Measurements from ENCODE around the gene IFITM1. TPM values are rescaled to one million over a fixed set of nuclear protein-coding genes. Genes with fewer than 3 reads are reported as not detected.
"Not testable (repeated sequence)": the region's sequence is repeated elsewhere in the genome, so short reads cannot be mapped to it uniquely, and the experiment has no call there.

Gene IFITM1
- total and polyA plus RNA-seq, 4 donors: 12.6 to 113 (median 66.7) TPM

DNA sequence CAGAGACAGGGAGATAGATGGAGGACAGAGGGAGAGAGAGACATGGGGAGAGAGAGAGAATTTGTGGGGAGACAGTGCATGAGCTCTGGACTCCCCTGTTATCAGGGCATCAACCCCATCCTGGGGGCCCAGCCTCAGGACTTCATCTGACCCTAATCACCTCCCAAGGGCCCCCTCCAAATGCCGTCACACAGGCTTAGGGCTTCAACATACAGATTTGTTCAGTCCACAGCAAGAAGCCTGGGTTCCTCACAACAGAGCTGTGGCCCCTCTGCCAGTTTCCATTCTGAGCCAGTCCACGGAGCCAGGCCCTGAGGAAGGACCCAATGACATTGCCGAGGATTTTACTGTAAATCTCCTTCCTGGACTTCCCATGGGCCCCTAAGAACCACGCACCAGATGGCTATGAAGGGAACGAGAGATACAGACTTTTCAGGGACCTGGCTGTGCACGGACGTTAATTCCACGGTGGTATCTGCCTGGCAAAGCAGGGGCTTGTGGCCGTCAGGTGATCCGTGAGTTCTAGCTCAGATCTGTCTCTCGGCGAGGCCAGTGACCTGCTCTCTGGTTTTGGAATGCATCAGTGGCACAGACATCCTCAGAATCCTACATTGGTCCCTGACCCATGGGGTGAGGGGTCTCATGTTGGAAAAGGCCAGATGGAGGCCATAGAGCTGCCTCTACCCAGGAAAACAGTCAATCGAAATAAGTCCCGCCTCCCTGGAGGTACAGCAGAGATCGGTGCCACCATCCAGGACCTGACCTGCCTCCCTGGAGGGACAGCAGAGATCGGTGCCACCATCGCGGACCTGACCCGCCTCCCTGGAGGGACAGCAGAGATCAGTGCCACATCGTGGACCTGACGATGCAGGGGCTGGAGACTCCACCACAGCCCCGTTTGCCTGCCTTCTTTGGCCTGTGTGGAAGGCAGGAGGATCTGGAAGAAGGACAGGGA, 46.8 kb downstream of the IFITM1 start:
- peaks cover 0 to 6% (median 0%) of the 10 kb centered on the region in 4 donors for H3K9me3 ChIP-seq (ENCODE audit: control insufficient read depth in 4 of 4, low read length in 3 of 4)
- H3K36me3 ChIP-seq (ENCODE audit: control insufficient read depth in 4 of 4, insufficient read depth in 3 of 4, low read depth in 1 of 4, low read length in 3 of 4): no peaks in the 10 kb centered on the region
- TF ChIP-seq, protein P1, sequence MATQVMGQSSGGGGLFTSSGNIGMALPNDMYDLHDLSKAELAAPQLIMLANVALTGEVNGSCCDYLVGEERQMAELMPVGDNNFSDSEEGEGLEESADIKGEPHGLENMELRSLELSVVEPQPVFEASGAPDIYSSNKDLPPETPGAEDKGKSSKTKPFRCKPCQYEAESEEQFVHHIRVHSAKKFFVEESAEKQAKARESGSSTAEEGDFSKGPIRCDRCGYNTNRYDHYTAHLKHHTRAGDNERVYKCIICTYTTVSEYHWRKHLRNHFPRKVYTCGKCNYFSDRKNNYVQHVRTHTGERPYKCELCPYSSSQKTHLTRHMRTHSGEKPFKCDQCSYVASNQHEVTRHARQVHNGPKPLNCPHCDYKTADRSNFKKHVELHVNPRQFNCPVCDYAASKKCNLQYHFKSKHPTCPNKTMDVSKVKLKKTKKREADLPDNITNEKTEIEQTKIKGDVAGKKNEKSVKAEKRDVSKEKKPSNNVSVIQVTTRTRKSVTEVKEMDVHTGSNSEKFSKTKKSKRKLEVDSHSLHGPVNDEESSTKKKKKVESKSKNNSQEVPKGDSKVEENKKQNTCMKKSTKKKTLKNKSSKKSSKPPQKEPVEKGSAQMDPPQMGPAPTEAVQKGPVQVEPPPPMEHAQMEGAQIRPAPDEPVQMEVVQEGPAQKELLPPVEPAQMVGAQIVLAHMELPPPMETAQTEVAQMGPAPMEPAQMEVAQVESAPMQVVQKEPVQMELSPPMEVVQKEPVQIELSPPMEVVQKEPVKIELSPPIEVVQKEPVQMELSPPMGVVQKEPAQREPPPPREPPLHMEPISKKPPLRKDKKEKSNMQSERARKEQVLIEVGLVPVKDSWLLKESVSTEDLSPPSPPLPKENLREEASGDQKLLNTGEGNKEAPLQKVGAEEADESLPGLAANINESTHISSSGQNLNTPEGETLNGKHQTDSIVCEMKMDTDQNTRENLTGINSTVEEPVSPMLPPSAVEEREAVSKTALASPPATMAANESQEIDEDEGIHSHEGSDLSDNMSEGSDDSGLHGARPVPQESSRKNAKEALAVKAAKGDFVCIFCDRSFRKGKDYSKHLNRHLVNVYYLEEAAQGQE (IDR thresholded peaks at IDR 0.05): no peak
- TF ChIP-seq HNF4G (IDR thresholded peaks at IDR 0.05) (no peak), JUND (IDR thresholded peaks at IDR 0.05) (no peak), YY1 (IDR thresholded peaks at IDR 0.05) (no peak), EGR1 (IDR thresholded peaks at IDR 0.05; ENCODE audit: low read depth in 2 of 2) (no peak), HNF4A (conservative IDR thresholded peaks at IDR 0.05) (no peak), RXRA (IDR thresholded peaks at IDR 0.05) (no peak), TAF1 (conservative IDR thresholded peaks at IDR 0.05) (no peak), FOXA2 (IDR thresholded peaks at IDR 0.05) (no peak), SP1 (IDR thresholded peaks at IDR 0.05) (no peak), RAD21 (IDR thresholded peaks at IDR 0.05) (no peak)
- TF ChIP-seq, protein P2, sequence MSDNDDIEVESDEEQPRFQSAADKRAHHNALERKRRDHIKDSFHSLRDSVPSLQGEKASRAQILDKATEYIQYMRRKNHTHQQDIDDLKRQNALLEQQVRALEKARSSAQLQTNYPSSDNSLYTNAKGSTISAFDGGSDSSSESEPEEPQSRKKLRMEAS (IDR thresholded peaks at IDR 0.05): no peak
- TF ChIP-seq, protein P3, sequence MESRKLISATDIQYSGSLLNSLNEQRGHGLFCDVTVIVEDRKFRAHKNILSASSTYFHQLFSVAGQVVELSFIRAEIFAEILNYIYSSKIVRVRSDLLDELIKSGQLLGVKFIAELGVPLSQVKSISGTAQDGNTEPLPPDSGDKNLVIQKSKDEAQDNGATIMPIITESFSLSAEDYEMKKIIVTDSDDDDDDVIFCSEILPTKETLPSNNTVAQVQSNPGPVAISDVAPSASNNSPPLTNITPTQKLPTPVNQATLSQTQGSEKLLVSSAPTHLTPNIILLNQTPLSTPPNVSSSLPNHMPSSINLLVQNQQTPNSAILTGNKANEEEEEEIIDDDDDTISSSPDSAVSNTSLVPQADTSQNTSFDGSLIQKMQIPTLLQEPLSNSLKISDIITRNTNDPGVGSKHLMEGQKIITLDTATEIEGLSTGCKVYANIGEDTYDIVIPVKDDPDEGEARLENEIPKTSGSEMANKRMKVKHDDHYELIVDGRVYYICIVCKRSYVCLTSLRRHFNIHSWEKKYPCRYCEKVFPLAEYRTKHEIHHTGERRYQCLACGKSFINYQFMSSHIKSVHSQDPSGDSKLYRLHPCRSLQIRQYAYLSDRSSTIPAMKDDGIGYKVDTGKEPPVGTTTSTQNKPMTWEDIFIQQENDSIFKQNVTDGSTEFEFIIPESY (IDR thresholded peaks at IDR 0.05): no peak
- no peak overlapping the region for H3K9ac ChIP-seq (ENCODE audit: low read depth in 1 of 2, low read length in 2 of 2)
- 82% methylated on average over 22 of the region's 22 CpGs for WGBS
- H3K27ac ChIP-seq (ENCODE audit: low read depth in 1 of 2, low read length in 2 of 2): no peak overlapping the region
- no peak for DNase-seq (ENCODE audit: low spot score)
- no peaks in the 10 kb centered on the region for H3K27me3 ChIP-seq (ENCODE audit: control insufficient read depth in 4 of 4, insufficient read depth in 4 of 4, low read length in 3 of 4)
- peaks cover 0 to 1% (median 0%) of the 10 kb centered on the region in 4 donors for H3K4me1 ChIP-seq (ENCODE audit: control insufficient read depth in 4 of 4, insufficient read depth in 4 of 4, low read length in 3 of 4)
- H3K4me3 ChIP-seq (ENCODE audit: low read depth in 1 of 3, low read length in 3 of 3): no peak overlapping the region

DNA sequence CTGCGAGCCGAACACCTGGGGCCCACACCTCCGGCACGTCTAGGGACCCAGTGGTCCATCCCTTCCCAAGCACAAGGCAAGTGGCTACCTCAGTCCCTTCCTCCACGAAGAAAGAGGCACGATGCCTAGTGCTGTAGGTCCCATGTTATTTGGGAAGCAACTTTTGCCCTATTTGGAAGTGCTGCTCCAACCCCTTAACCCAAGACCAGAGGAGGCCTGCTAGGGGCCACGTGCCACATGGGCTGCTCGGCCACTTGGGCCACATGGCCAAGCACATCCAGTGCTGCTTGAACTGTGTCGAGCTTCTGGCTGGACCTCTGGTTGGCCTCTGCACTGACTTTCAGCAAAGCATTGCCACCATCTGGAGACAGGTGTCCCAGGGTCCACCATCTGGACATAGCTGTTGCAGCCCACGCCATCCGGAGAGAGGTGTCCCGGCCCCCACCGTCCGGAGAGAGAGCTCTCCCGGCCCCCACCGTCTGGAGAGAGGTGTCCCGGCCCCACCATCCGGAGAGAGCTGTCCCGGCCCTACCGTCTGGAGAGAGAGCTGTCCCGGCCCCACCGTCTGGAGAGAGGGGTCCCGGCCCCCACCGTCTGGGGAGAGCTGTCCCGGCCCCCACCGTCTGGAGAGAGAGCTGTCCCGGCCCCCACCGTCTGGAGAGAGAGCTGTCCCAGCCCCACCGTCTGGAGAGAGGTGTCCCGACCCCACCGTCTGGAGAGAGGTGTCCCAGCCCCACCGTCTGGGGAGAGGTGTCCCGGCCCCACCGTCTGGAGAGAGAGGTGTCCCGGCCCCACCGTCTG, 49.0 kb downstream of the IFITM1 start:
- Histone ChIP-seq H3K27me3 (ENCODE audit: control insufficient read depth in 4 of 4, insufficient read depth in 4 of 4, low read length in 3 of 4) (peaks cover 3 to 15% (median 5%) of the 10 kb centered on the region in 4 donors), H3K27ac (ENCODE audit: low read depth in 1 of 2, low read length in 2 of 2) (no peak overlapping the region), H3K9ac (ENCODE audit: low read depth in 1 of 2, low read length in 2 of 2) (no peak overlapping the region), H3K4me3 (ENCODE audit: low read depth in 1 of 3, low read length in 3 of 3) (no peak overlapping the region), H3K36me3 (ENCODE audit: control insufficient read depth in 4 of 4, insufficient read depth in 3 of 4, low read depth in 1 of 4, low read length in 3 of 4) (no peaks in the 10 kb centered on the region), H3K9me3 (ENCODE audit: control insufficient read depth in 4 of 4, low read length in 3 of 4) (peaks cover 0 to 6% (median 0%) of the 10 kb centered on the region in 4 donors), H3K4me1 (ENCODE audit: control insufficient read depth in 4 of 4, insufficient read depth in 4 of 4, low read length in 3 of 4) (no peaks in the 10 kb centered on the region)
- DNase-seq (ENCODE audit: low spot score): no peak
- WGBS: 80% methylated on average over 36 of the region's 36 CpGs
- TF ChIP-seq, protein P4, sequence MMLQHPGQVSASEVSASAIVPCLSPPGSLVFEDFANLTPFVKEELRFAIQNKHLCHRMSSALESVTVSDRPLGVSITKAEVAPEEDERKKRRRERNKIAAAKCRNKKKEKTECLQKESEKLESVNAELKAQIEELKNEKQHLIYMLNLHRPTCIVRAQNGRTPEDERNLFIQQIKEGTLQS (IDR thresholded peaks at IDR 0.05): no peak
- no peak for TF ChIP-seq HNF4A (conservative IDR thresholded peaks at IDR 0.05)

DNA sequence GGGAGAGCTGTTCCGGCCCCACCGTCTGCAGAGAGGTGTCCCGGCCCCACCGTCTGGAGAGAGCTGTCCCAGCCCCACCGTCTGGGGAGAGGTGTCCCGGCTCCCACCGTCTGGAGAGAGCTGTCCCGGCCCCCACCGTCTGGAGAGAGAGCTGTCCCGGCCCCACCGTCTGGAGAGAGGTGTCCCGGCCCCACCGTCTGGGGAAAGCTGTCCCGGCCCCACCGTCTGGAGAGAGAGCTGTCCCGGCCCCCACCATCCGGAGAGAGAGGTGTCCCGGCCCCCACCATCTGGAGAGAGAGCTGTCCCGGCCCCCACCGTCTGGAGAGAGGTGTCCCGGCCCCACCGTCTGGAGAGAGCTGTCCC, 49.6 kb downstream of the IFITM1 start:
- not testable (repeated sequence) for DNase-seq (ENCODE audit: low spot score); H3K36me3 ChIP-seq (ENCODE audit: control insufficient read depth in 4 of 4, insufficient read depth in 3 of 4, low read depth in 1 of 4, low read length in 3 of 4); H3K27ac ChIP-seq (ENCODE audit: low read depth in 1 of 2, low read length in 2 of 2); H3K9me3 ChIP-seq (ENCODE audit: control insufficient read depth in 4 of 4, low read length in 3 of 4); H3K9ac ChIP-seq (ENCODE audit: low read depth in 1 of 2, low read length in 2 of 2); H3K4me1 ChIP-seq (ENCODE audit: control insufficient read depth in 4 of 4, insufficient read depth in 4 of 4, low read length in 3 of 4); H3K4me3 ChIP-seq (ENCODE audit: low read depth in 1 of 3, low read length in 3 of 3)
- WGBS: 77% methylated on average over 22 of the region's 22 CpGs
- peaks cover 3 to 20% (median 9%) of the 10 kb centered on the region in 4 donors for H3K27me3 ChIP-seq (ENCODE audit: control insufficient read depth in 4 of 4, insufficient read depth in 4 of 4, low read length in 3 of 4)
